ENCODE data around the gene TPGS2. TPM values are rescaled to one million over a fixed set of nuclear protein-coding genes. Genes with fewer than 3 reads are reported as not detected.

Gene TPGS2
- total RNA-seq, 1 donor from 2014 or later = 129 TPM

DNA sequence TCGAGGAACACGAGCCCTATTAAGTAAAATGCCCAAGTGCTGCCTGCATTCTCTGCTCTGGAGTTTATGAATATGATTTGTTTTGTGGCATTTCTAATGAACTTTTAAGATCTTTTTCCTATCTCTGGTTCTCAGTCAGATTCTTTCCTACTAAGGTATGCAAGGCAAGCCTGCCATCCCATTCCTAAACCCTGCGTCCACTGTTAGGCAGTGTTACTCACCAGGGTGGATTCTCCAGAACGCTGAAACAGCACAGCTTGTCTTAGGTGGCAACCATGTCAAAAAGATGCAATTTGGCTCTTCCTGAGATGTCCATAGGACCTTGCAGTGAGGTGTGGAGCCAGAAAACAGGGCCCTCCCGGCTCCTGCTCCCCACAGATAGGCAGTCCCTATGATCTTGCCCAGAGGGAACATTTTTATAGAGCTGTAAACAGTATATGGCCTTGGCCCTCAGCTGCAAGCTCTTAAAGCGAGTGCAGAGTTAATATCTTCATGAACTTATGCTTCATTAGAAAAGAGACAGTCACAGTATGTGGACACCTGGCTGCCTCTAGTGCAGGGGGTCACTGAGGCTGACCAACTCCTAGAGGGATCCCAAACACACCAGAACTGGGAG lies 84.4 kb downstream of the TPGS2 start:
- Mint-ChIP-seq H3K27ac (no peak overlapping the region), H3K4me1 (ENCODE audit: low read depth) (no peaks in the 10 kb centered on the region), H3K27me3 (peaks cover 2% of the 10 kb centered on the region), H3K9me3 (ENCODE audit: low read depth) (no peaks in the 10 kb centered on the region), H3K4me3 (ENCODE audit: low read depth) (no peak overlapping the region), H3K36me3 (ENCODE audit: insufficient read depth) (no peaks in the 10 kb centered on the region)
- TF ChIP-seq, protein P1, sequence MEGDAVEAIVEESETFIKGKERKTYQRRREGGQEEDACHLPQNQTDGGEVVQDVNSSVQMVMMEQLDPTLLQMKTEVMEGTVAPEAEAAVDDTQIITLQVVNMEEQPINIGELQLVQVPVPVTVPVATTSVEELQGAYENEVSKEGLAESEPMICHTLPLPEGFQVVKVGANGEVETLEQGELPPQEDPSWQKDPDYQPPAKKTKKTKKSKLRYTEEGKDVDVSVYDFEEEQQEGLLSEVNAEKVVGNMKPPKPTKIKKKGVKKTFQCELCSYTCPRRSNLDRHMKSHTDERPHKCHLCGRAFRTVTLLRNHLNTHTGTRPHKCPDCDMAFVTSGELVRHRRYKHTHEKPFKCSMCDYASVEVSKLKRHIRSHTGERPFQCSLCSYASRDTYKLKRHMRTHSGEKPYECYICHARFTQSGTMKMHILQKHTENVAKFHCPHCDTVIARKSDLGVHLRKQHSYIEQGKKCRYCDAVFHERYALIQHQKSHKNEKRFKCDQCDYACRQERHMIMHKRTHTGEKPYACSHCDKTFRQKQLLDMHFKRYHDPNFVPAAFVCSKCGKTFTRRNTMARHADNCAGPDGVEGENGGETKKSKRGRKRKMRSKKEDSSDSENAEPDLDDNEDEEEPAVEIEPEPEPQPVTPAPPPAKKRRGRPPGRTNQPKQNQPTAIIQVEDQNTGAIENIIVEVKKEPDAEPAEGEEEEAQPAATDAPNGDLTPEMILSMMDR (IDR thresholded peaks at IDR 0.05; ENCODE audit: unreplicated experiment) = no peak
- no peak for DNase-seq (ENCODE audit: low spot score, unreplicated experiment)

Other genes starting within 250 kb of the TPGS2 start
- 12.4 and 15.9 TPM in 2 replicates for gene KIAA1328, start 125 bp upstream of the TPGS2 start, total RNA-seq

Measured in progenitor cell of endocrine pancreas (in vitro differentiated cells).